SHP77 treated with DMSO at 0.1 percent for 48 hours (cell line): ENCODE data around the gene REN.

Source experiments
- DNase-seq: peaks from one replicate; lab custom pipeline; 2025; lab: John Stamatoyannopoulos, UW

REN gene

DNA sequence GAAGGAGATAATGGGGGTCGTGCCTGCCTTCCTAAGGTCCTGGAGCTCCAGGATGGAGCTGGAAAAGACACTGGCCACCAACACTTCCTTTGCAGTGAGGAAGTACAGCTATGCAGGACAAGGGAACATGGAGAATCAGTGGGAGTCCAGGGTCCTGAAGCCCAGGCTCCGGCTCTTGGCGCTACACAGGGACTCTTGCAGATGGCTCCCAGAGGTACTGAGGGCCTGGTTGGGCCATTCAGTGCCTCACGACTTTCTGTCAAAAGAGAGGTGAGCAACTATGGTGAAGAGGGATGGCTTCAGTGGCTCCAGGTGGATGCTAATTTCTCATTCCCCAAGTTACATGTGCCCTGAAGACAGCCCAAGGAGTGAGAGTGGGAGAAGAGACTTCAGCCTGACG, 12.5 kb downstream of the REN start:
- no peak for DNase-seq

DNA sequence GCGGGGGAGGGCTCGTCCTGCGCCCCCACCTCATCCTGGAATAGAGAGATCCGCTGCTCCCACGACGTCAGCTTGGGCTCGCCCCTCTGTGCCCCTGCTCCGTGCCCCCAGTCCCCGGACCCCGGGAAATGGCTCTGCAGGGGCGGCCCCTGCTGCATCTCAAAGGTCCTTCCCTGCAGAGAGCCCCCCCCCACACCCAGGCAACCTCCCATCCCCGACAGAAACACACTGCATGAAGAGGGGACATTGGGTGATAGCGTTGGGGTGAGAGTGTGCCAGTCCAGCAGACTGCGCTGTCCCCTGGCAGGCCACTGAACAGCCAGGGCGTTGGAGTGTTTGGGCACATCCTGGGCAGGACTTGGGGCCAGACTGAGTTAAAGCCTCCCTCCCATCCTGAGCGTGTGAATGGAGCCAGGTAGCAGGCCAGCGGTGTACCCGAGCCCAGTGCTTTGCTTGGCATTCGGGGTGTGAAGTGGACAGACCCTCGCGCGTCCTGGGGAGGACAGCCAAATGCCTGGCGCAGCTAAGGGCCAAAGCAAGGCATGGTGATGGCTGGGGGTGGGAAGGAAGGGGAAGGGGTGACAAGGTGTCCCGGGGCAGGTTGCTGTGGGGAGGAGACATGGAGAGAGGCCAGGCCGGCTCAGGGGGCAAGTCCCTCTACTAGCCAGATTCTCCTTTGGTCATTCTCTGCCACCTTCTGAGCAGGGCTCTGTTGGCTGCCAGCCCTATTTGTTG, 13.7 kb downstream of the REN start:
- no peak for DNase-seq

DNA sequence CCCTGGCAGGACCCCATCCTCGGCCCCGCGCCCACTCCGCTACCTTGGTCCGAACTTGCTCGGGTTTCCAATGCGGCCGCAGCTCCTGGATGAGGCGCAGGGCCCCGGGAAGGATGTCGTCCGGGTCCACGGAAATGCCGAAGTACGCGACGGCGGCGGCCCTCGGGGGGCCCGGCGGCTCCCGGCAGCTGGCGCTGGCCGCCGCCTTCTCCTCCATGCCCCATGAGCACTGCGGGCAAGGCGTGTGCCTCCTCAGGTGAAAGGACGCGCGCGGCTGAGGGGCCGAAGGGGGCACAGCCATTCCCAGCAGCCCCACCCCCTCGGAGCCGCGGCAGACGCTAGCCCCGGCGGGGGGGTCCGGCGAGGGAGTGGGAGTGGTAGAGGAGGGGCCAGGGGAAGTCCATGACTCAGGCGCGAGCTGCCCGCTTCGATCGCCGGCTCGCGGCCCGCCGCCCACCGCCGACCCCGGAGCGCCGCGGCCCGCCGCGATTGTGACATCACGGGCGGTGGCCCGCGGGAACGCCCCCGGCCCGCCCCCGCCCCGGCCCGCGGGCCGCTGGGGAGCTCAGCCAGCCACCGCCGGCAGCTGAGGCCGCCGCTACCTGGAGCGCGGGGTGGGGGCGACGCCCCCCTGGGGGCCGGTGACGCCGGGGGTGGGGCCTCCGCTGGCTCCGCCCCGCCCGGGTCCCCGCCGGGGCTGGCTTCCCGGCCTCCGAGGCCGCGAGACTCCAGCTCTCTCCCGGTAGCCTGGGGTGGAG, 14.4 kb downstream of the REN start, which contains the start of gene ETNK2:
Gene ETNK2, minus strand, starts transcription at position 493 of the 758 bp plus-strand sequence. Its CDS starts 192 bp downstream, at position 301.
- DNase-seq = peak; percentile 50

- DNase-seq = no peak
Observed at GRCh38 chr1:204150702-204151551, 15.2 kb downstream of the REN start.

- DNase-seq = no peak
Observed at GRCh38 chr1:204149635-204150565, 16.2 kb downstream of the REN start.

- no peak for DNase-seq
Observed at GRCh38 chr1:204149107-204149506, 17.0 kb downstream of the REN start.

- DNase-seq = no peak
Observed at GRCh38 chr1:204147406-204148383, 18.4 kb downstream of the REN start.

DNA sequence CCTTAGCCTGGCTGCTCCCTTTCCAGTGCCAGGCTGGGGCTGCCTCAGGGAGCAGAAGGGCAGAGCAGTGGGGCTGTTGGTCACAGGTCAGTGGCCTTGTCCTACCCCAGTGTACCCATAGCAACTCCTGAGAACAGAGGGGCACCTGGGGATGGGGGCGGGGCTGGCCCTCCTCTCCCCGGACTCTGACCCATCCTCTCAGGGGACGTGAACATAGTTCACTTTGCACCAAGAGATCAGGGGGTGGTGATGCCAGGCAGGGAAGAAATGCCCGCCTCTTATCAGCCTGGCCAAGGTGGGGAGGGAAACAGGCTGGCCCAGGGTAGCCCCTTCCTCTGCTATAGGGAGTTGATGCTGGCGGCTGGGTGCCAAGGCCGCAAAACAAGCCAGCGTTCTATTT, 19.2 kb downstream of the REN start:
- no peak for DNase-seq

- DNase-seq = no peak
Observed at GRCh38 chr1:204146309-204146708, 19.8 kb downstream of the REN start.

- DNase-seq = no peak
Observed at GRCh38 chr1:204145033-204145504, 21.1 kb downstream of the REN start.

DNA sequence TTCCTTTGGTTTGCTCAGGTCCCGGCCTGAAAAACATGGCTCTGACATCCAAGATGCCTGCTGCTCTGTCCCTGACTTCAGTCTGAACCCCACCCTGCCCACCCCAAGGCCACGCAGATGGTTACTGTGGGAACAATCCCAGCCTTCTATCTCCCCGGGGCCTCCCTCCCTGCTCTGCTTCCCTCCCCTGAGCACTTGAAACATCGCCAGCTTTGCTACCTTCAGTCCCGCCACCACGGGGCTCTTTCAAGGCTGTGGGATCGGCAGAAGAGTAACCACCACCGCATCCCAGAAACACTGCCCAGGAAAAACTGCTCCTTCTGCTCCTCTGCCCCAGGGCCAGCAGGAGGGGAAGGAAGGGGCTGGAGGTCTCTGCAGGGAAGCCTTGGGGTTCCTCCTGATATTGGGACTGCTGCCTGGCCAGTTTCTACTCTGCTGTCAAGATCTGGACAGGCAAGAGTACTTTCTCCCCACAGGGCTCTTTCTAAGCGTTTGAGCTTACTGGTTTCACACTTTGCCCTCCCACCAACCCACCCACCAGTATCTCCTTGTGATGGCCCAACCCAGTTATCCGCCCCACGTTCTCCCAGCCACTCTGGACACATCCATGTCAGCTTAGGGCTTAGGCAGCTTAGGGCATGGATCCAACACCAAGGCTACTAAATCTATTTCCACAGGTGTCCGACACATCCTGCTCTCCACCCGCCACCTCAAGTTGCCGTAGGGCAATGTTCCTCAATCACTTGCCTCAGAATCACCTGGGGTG, 22.7 kb downstream of the REN start:
- no peak for DNase-seq

GRCh38 chr1:204142032-204142974, 23.8 kb downstream of the REN start:
- no peak for DNase-seq

DNA sequence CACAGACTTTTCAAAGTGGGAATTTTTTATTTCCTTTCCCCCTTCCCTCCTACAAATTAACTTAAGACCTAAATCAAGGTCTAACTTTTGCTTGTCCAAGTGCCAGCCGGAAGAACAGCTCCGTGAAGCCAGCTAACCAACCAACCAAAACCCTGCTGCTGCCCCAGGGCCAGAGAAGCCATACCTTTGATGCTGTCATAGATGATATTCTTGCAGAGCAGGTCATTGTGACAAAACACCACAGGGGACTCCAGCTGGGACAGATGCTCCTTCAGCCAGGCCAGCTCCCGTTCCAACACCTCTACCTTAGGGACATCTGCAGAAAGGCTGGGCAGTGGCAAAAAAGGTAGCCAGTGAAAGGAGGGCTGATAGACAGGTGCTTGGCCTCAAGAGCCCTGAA, 25.0 kb downstream of the REN start:
- DNase-seq = no peak

GRCh38 chr1:204139952-204140351, 26.2 kb downstream of the REN start:
- DNase-seq = no peak

DNA sequence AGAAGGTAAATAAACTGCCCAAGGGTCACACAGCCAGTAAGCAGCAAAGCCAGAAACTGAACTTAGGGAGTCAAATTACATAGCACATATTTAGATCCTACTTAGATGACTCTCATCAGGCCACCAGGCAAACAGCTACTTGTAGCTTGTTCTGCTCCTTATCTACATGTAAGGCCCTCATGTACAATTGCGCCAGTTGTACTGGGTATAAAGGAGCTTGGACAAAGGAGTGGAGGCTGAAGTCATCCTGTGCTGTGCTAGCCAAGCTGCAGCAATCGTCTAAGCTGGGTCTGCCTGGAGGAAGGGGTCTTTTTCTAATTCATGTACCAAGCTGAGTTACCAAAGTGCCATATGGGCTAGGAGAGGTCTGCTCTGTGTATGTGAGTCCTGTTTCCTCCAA, 27.0 kb downstream of the REN start:
- no peak for DNase-seq

GRCh38 chr1:204136814-204137213, 29.3 kb downstream of the REN start:
- DNase-seq = no peak

DNA sequence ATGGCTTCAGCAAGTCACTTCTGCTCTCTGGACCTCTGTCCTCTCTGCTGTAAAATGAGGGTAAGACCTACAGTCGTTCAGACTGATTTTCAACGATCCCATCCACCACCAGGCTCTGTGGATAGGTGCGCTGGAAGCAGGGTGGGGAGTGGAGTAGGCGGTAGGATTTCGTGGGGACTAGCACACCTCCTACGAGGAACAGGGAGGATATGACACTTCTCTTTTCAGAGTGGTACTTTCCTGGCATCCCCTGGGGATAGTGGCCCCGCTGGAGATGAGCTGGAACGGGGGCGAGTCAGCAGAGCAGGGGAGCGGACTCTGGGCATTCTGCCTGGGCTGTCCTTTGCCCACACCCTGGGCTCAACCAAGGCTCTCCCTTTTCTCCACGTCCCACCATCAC, 32.0 kb downstream of the REN start:
- no peak for DNase-seq

- DNase-seq = no peak
Observed at GRCh38 chr1:204132718-204133117, 33.4 kb downstream of the REN start.
